Keratinocyte (primary cell): Measurements from ENCODE around the gene MYO15B. TPM values are rescaled to one million over a fixed set of nuclear protein-coding genes. Genes with fewer than 3 reads are reported as not detected.
A peak's percentile ranks its signal among the peaks of the same experiment; 100 is the strongest.

Experiments
- DNase-seq: peaks from one replicate; pipeline ENCODE4 v3.0.0-alpha.2; 2011; ENCODE audit warnings: low read depth, missing footprints, low spot score
- FAIRE-seq: peaks from 2 replicates; lab custom pipeline; 2011; peaks lifted over from hg19 to GRCh38; lab: Jason Lieb, UNC
- H2AFZ ChIP-seq: 2 replicates; pipeline ENCODE4 v1.6.0; 2012; ENCODE audit warnings: low read length, control low read depth, inconsistent platforms; ENCODE audit not compliant: control insufficient read depth
- H3K27ac ChIP-seq: 2 replicates; pipeline ENCODE4 v1.5.1; 2011; ENCODE audit warnings: low read length; ENCODE audit not compliant: control insufficient read depth, insufficient read depth
- H3K27me3 ChIP-seq: 3 replicates; pipeline ENCODE4 v1.6.0; 2011; ENCODE audit warnings: low read length; ENCODE audit not compliant: control insufficient read depth, insufficient read depth; ENCODE audit errors: extremely low read depth
- H3K36me3 ChIP-seq, 2 experiments: 2 replicates in 1 of 2; 3 replicates in 1 of 2; pipeline ENCODE4 v1.5.1; 2011; ENCODE audit warnings: low read length in 2 of 2, mild to moderate bottlenecking in 1 of 2; ENCODE audit not compliant: control insufficient read depth in 2 of 2, insufficient read depth in 2 of 2; ENCODE audit errors: extremely low read depth in 1 of 2
- H3K4me1 ChIP-seq: 3 replicates; pipeline ENCODE4 v1.5.1; 2011; ENCODE audit warnings: low read length; ENCODE audit not compliant: control insufficient read depth, insufficient read depth; ENCODE audit errors: extremely low read depth
- H3K4me2 ChIP-seq: 3 replicates; pipeline ENCODE4 v1.6.0; 2011; ENCODE audit warnings: low read depth, low read length; ENCODE audit not compliant: control insufficient read depth, insufficient read depth; ENCODE audit errors: extremely low read depth
- H3K4me3 ChIP-seq, 3 experiments: fragments of 200-600 bp in 1 of 3; sonication (generic) in 1 of 3; 2 replicates in 2 of 3; 3 replicates in 1 of 3; pipeline ENCODE4 v1.5.1; 2011 to 2016; ENCODE audit warnings: low read length in 3 of 3, mild to moderate bottlenecking in 3 of 3, control low read depth in 2 of 3, inconsistent platforms in 1 of 3, low read depth in 1 of 3, mixed read lengths in 1 of 3, mixed run types in 1 of 3, moderate library complexity in 1 of 3; ENCODE audit not compliant: control insufficient read depth in 2 of 3, insufficient read depth in 2 of 3; ENCODE audit errors: extremely low read depth in 1 of 3
- H3K79me2 ChIP-seq: 2 replicates; pipeline ENCODE4 v1.6.0; 2012; ENCODE audit warnings: low read length; ENCODE audit not compliant: control insufficient read depth, insufficient read depth
- H3K9ac ChIP-seq: 3 replicates; pipeline ENCODE4 v1.6.0; 2011; ENCODE audit warnings: low read length; ENCODE audit not compliant: control insufficient read depth, insufficient read depth; ENCODE audit errors: extremely low read depth
- H3K9me1 ChIP-seq: 3 replicates; pipeline ENCODE4 v1.6.0; 2011; ENCODE audit warnings: low read length; ENCODE audit not compliant: control insufficient read depth, insufficient read depth; ENCODE audit errors: extremely low read depth
- H3K9me3 ChIP-seq: 2 replicates; pipeline ENCODE4 v1.5.1; 2012; ENCODE audit warnings: low read depth, low read length; ENCODE audit not compliant: control insufficient read depth
- H4K20me1 ChIP-seq: 3 replicates; pipeline ENCODE4 v1.6.0; 2011; ENCODE audit warnings: low read length; ENCODE audit not compliant: control insufficient read depth, insufficient read depth; ENCODE audit errors: extremely low read depth
- CTCF ChIP-seq, 3 experiments: IDR thresholded peaks in 1 of 3; conservative IDR thresholded peaks in 1 of 3; optimal IDR thresholded peaks in 1 of 3; 2 replicates in 2 of 3; 3 replicates in 1 of 3; pipeline versions ENCODE3 to v1.5.1; 2011; ENCODE audit warnings: low read length in 3 of 3, mild to moderate bottlenecking in 3 of 3, moderate library complexity in 2 of 3, control low read depth in 1 of 3, inconsistent platforms in 1 of 3; ENCODE audit not compliant: insufficient read depth in 2 of 3; ENCODE audit errors: extremely low read depth in 1 of 3
- EZH2 ChIP-seq: IDR thresholded peaks from one replicate; pipeline ENCODE4 v1.6.1; 2012; ENCODE audit warnings: inconsistent platforms, mild to moderate bottlenecking, low read length, moderate library complexity
- dilution Hi-C: fragments of 300-500 bp; cut with MboI; formaldehyde crosslinking; loops from one replicate; pipeline ENCODE4 v1.7.0; 2020; ENCODE audit warnings: low sequenced_read_pairs; ENCODE audit not compliant: extremely low pct_ligation_motif_present
- polyA plus RNA-seq, 5 experiments: library from polyadenylated mRNA; depleted of rRNA in 3 of 5; stranded (reverse) in 3 of 5; stranded (forward) in 1 of 5; unstranded in 1 of 5; fragments of >200 nt; gene quantifications; 1 replicate in 1 of 5; 2 replicates in 3 of 5; 3 replicates in 1 of 5; pipeline versions ENCODE4 v1.2.1 to v1.2.3, GENCODE V29; 2011 to 2012; ENCODE audit warnings: missing spikeins in 2 of 5, low read depth in 1 of 5, low replicate concordance in 1 of 5

The MYO15B gene
- polyA plus RNA-seq, 1 donor (not counting 4 experiments of a cell fraction or from before 2014, with no cell fraction given) = 0.14 TPM

- peak; percentile 17 for FAIRE-seq
- dilution Hi-C loops = no loop called here
- H3K9me3 ChIP-seq = no peaks in the 10 kb centered on the region
- H3K27ac ChIP-seq = peak overlapping the region; percentile 47
- H2AFZ ChIP-seq = no peak overlapping the region
- TF ChIP-seq CTCF (optimal IDR thresholded peaks at IDR 0.05 in 1 of 3, IDR thresholded peaks at IDR 0.05 in 1 of 3, conservative IDR thresholded peaks at IDR 0.05 in 1 of 3; ENCODE audit: extremely low read depth in 1 of 3, insufficient read depth in 2 of 3, low read length in 3 of 3) (no peak), EZH2 (no peak)
- no peak overlapping the region for H3K4me3 ChIP-seq
- peak overlapping the region; percentile 25 for H3K4me2 ChIP-seq
- H3K9me1 ChIP-seq = peaks cover 2% of the 10 kb centered on the region
- H3K36me3 ChIP-seq = peaks cover 9 to 11% of the 10 kb centered on the region in 2 experiments
- H3K9ac ChIP-seq = peak overlapping the region; percentile 26
- H3K4me1 ChIP-seq = peaks cover 51% of the 10 kb centered on the region
- H3K27me3 ChIP-seq = no peaks in the 10 kb centered on the region
- H3K79me2 ChIP-seq = no peaks in the 10 kb centered on the region
- no peak for DNase-seq
- no peaks in the 10 kb centered on the region for H4K20me1 ChIP-seq
These were observed 55.4 kb downstream of the MYO15B start for GRCh38 chr17:75642784-75643642.

- Histone ChIP-seq H3K9me3 (no peaks in the 10 kb centered on the region), H4K20me1 (no peaks in the 10 kb centered on the region), H3K9me1 (peaks cover 2% of the 10 kb centered on the region), H3K9ac (peak overlapping the region; percentile 26), H3K4me1 (peaks cover 51% of the 10 kb centered on the region), H3K27me3 (no peaks in the 10 kb centered on the region), H3K79me2 (no peaks in the 10 kb centered on the region), H2AFZ (no peak overlapping the region), H3K36me3 (peaks cover 7 to 9% of the 10 kb centered on the region in 2 experiments), H3K4me2 (no peak overlapping the region), H3K27ac (peak overlapping the region; percentile 47), H3K4me3 (no peak overlapping the region)
- DNase-seq (no peak), FAIRE-seq (no peak)
- TF ChIP-seq CTCF (optimal IDR thresholded peaks at IDR 0.05 in 1 of 3, IDR thresholded peaks at IDR 0.05 in 1 of 3, conservative IDR thresholded peaks at IDR 0.05 in 1 of 3; ENCODE audit: extremely low read depth in 1 of 3, insufficient read depth in 2 of 3, low read length in 3 of 3) = no peak
- TF ChIP-seq EZH2 = no peak
- dilution Hi-C loops = no loop called here
These were observed 56.0 kb downstream of the MYO15B start for GRCh38 chr17:75643643-75644017.
